Measurements from ENCODE around the gene ARFRP1. TPM values are rescaled to one million over a fixed set of nuclear protein-coding genes. Genes with fewer than 3 reads are reported as not detected.

ARFRP1 gene, protein sequence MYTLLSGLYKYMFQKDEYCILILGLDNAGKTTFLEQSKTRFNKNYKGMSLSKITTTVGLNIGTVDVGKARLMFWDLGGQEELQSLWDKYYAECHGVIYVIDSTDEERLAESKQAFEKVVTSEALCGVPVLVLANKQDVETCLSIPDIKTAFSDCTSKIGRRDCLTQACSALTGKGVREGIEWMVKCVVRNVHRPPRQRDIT
- total RNA-seq: 21.7 and 23.0 TPM in 2 replicates

DNA sequence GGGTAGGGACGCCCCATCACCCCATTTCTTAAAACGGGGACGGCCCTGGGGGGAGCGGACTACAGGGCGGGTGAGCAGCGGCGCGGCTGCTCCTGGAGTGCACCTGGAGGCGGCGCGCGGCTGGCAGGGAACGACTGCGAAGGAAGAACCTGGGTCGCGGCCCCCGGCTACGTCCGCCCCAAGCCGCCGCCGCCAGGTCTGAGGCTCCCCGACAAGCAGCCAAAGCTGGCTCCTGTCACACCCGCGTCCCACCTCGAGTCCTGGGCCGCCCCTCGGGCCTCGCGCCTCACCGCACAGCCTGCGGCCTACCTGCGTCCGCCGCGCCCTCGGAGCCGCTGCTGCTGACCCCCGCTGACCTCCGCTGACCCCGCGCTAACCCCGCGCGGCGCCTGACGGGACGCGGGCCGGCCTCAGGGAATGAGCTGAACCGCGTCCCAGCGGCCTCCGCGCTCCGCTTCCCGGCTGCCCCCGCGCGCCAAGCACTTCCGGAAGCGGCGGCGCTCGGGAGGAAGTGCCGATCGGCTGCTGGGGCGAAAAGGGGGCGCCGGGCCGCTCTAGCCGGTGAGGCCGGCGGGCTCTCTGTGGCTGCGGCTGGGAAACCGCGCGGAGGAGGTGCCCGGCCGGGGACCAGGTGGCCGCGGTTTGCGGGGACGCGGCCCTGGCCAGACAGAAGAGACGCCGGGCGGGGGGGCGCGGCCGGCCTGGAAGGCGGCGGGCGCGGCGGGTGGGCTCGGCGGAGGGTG lies at the start of gene ARFRP1, which contains the start of gene ZGPAT:
TSS of gene ARFRP1 (minus strand) at position 419 of the 743 bp plus-strand sequence. CDS start 885 bp downstream, outside the sequence.
TSS of gene ZGPAT (plus strand) at position 482 of the 743 bp plus-strand sequence. CDS start 542 bp downstream, outside the sequence.
- H4K20me1 ChIP-seq (ENCODE audit: insufficient read depth, low read length): peaks cover 14% of the 10 kb centered on the region
- H3K27ac ChIP-seq (ENCODE audit: low read depth, low read length): peak within 1 kb of the TSS; percentile 56
- H3K79me2 ChIP-seq (ENCODE audit: insufficient read depth, low read length): peaks cover 86% of the 10 kb centered on the region
- peak within 1 kb of the TSS; percentile 85 for H3K4me2 ChIP-seq (ENCODE audit: insufficient read depth, low read length)
- H2AFZ ChIP-seq (ENCODE audit: low read length): peak within 1 kb of the TSS; percentile 68
- DNase-seq (ENCODE audit: insufficient read length, low spot score, missing footprints): peak; percentile 99
- peak within 1 kb of the TSS; percentile 87 for H3K4me3 ChIP-seq (ENCODE audit: insufficient read depth, low read length)
- H3K36me3 ChIP-seq (ENCODE audit: insufficient read depth, low read length): peaks cover 52% of the 10 kb centered on the region
- TF ChIP-seq, protein P1, sequence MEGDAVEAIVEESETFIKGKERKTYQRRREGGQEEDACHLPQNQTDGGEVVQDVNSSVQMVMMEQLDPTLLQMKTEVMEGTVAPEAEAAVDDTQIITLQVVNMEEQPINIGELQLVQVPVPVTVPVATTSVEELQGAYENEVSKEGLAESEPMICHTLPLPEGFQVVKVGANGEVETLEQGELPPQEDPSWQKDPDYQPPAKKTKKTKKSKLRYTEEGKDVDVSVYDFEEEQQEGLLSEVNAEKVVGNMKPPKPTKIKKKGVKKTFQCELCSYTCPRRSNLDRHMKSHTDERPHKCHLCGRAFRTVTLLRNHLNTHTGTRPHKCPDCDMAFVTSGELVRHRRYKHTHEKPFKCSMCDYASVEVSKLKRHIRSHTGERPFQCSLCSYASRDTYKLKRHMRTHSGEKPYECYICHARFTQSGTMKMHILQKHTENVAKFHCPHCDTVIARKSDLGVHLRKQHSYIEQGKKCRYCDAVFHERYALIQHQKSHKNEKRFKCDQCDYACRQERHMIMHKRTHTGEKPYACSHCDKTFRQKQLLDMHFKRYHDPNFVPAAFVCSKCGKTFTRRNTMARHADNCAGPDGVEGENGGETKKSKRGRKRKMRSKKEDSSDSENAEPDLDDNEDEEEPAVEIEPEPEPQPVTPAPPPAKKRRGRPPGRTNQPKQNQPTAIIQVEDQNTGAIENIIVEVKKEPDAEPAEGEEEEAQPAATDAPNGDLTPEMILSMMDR (IDR thresholded peaks at IDR 0.05; ENCODE audit: extremely low read depth, low read depth, low read length): no peak
- no peaks in the 10 kb centered on the region for H3K27me3 ChIP-seq (ENCODE audit: insufficient read depth, low read length)
- H3K9me3 ChIP-seq (ENCODE audit: low read depth, low read length): no peaks in the 10 kb centered on the region
- H3K4me1 ChIP-seq (ENCODE audit: insufficient read depth, low read length): peaks cover 18% of the 10 kb centered on the region

DNA sequence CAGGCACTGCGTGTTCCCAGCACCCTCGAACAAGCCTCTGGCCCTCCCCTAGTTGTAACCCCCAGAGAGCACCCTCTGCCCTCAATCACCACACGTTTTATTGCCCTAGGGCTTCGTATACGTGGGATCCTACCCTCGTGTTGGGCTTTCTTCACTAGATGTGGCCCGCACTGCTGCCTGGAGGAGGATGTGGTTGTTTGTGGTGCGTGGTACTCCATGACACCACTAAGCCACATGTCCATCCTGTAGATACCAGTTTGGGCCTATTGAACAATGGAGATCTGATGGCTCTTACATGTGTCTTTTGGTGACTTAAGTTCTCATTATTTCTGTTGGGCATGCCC lies 48.8 kb upstream of the ARFRP1 start:
- H2AFZ ChIP-seq (ENCODE audit: low read length): no peak overlapping the region
- H3K36me3 ChIP-seq (ENCODE audit: insufficient read depth, low read length): no peaks in the 10 kb centered on the region
- H3K4me1 ChIP-seq (ENCODE audit: insufficient read depth, low read length): no peaks in the 10 kb centered on the region
- no peak overlapping the region for H3K27ac ChIP-seq (ENCODE audit: low read depth, low read length)
- H3K27me3 ChIP-seq (ENCODE audit: insufficient read depth, low read length): no peaks in the 10 kb centered on the region
- DNase-seq (ENCODE audit: insufficient read length, low spot score, missing footprints): peak; percentile 82
- no peaks in the 10 kb centered on the region for H3K79me2 ChIP-seq (ENCODE audit: insufficient read depth, low read length)
- no peak overlapping the region for H3K4me2 ChIP-seq (ENCODE audit: insufficient read depth, low read length)
- TF ChIP-seq, protein P1 (IDR thresholded peaks at IDR 0.05; ENCODE audit: extremely low read depth, low read depth, low read length): no peak
- H4K20me1 ChIP-seq (ENCODE audit: insufficient read depth, low read length): no peaks in the 10 kb centered on the region
- no peaks in the 10 kb centered on the region for H3K9me3 ChIP-seq (ENCODE audit: low read depth, low read length)
- H3K4me3 ChIP-seq (ENCODE audit: insufficient read depth, low read length): no peak overlapping the region

DNA sequence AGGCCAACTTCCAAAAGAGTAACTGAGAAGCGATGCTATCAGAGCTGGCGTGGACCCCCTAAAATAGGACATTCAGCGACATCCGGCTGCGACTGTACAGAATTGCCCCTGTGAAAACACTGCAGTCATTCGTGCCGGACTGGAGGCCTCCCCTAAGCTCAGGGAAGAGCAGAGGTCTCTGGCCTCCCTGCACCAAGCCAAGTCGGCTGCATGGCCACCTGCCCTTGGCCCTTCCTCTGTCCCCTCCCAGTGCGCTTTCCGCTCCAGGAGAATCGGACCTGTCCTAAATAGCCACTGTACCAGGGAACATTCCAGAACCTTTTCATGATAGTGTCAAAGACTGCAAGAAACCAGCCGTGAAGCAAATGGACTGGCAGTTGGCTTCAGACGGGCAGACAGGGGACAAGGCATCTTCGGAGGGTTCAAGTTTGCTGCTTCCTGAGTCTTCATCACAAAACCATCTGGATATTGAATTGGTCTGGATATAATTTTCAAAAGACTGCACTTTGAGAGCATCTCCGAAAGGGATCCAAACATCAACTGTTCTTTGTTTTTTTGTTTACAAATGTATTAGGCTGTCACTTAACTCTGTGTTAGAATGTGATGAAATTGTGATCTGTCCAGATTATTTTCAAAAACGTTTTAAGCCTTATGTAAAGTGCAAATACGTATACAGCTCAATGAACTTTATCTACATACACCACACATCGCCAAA lies 48.3 kb upstream of the ARFRP1 start:
- no peaks in the 10 kb centered on the region for H3K27me3 ChIP-seq (ENCODE audit: insufficient read depth, low read length)
- no peak overlapping the region for H3K4me2 ChIP-seq (ENCODE audit: insufficient read depth, low read length)
- H3K4me3 ChIP-seq (ENCODE audit: insufficient read depth, low read length): no peak overlapping the region
- no peaks in the 10 kb centered on the region for H3K79me2 ChIP-seq (ENCODE audit: insufficient read depth, low read length)
- no peak overlapping the region for H3K27ac ChIP-seq (ENCODE audit: low read depth, low read length)
- H3K36me3 ChIP-seq (ENCODE audit: insufficient read depth, low read length): no peaks in the 10 kb centered on the region
- no peaks in the 10 kb centered on the region for H3K9me3 ChIP-seq (ENCODE audit: low read depth, low read length)
- no peaks in the 10 kb centered on the region for H4K20me1 ChIP-seq (ENCODE audit: insufficient read depth, low read length)
- no peaks in the 10 kb centered on the region for H3K4me1 ChIP-seq (ENCODE audit: insufficient read depth, low read length)
- no peak overlapping the region for H2AFZ ChIP-seq (ENCODE audit: low read length)
- DNase-seq (ENCODE audit: insufficient read length, low spot score, missing footprints): peak; percentile 79
- TF ChIP-seq, protein P1 (IDR thresholded peaks at IDR 0.05; ENCODE audit: extremely low read depth, low read depth, low read length): no peak

DNA sequence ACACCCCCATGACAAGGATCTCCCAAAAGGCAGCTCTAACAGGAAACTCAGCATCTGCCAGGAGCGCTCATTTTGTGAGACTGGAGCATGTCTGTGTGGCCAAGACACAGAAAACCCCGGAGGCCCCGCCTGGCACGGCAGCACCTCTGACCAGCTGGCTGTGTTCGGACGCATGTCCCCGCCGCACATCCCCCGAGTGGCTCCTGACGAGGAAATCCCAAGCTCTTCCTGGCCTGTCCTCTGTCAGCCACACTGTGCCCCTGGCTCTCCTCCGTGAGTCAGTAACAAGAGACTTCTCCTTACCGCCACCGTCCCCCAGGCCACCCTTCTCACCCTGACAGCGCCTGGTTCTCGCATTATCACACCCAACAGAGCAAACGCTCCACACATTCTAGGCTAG lies 46.2 kb upstream of the ARFRP1 start:
- no peak overlapping the region for H2AFZ ChIP-seq (ENCODE audit: low read length)
- DNase-seq (ENCODE audit: insufficient read length, low spot score, missing footprints): peak; percentile 80
- H3K36me3 ChIP-seq (ENCODE audit: insufficient read depth, low read length): no peaks in the 10 kb centered on the region
- H3K9me3 ChIP-seq (ENCODE audit: low read depth, low read length): no peaks in the 10 kb centered on the region
- H3K79me2 ChIP-seq (ENCODE audit: insufficient read depth, low read length): no peaks in the 10 kb centered on the region
- H3K4me1 ChIP-seq (ENCODE audit: insufficient read depth, low read length): no peaks in the 10 kb centered on the region
- no peaks in the 10 kb centered on the region for H3K27me3 ChIP-seq (ENCODE audit: insufficient read depth, low read length)
- H3K27ac ChIP-seq (ENCODE audit: low read depth, low read length): no peak overlapping the region
- no peak overlapping the region for H3K4me2 ChIP-seq (ENCODE audit: insufficient read depth, low read length)
- TF ChIP-seq, protein P1 (IDR thresholded peaks at IDR 0.05; ENCODE audit: extremely low read depth, low read depth, low read length): no peak
- H3K4me3 ChIP-seq (ENCODE audit: insufficient read depth, low read length): no peak overlapping the region
- H4K20me1 ChIP-seq (ENCODE audit: insufficient read depth, low read length): no peaks in the 10 kb centered on the region
